H1 (cell line): ENCODE data around the gene GJE1. TPM values are rescaled to one million over a fixed set of nuclear protein-coding genes. Genes with fewer than 3 reads are reported as not detected.

Source experiments
- CTCF ChIA-PET: fragments of 300-600 bp; sonication (Branson Sonifier 250); formaldehyde crosslinking; loops from one replicate; lab custom pipeline; 2021; ENCODE audit not compliant: partially characterized antibody; lab: Charles Lee
- POLR2A ChIA-PET: fragments of 300-600 bp; sonication (Branson Sonifier 250); formaldehyde crosslinking; loops from one replicate; lab custom pipeline; 2021; ENCODE audit warnings: inconsistent platforms; ENCODE audit not compliant: partially characterized antibody; lab: Charles Lee
- DNase-seq, 2 experiments: peaks; one replicate each; pipeline versions ENCODE4 v3.0.0 to v3.0.0-alpha.2; 2010 to 2022; ENCODE audit warnings: low spot score in 2 of 2, low read depth in 1 of 2, mixed read lengths in 1 of 2
- FAIRE-seq: peaks from 2 replicates; lab custom pipeline; 2011; peaks lifted over from hg19 to GRCh38; lab: Jason Lieb, UNC
- H2AFZ ChIP-seq: 2 replicates; pipeline ENCODE4 v1.8.1; 2012; ENCODE audit warnings: low read length, inconsistent platforms
- H2AK5ac ChIP-seq: 2 replicates; pipeline ENCODE4 v1.6.1; 2013; ENCODE audit warnings: low read depth, low read length
- H2BK120ac ChIP-seq: replicated peaks from 2 replicates; pipeline ENCODE3; 2013; ENCODE audit warnings: low read depth, low read length, inconsistent platforms
- H2BK12ac ChIP-seq: 2 replicates; pipeline ENCODE4 v1.6.1; 2013; ENCODE audit warnings: low read depth, low read length
- H2BK15ac ChIP-seq: 2 replicates; pipeline ENCODE4 v1.6.1; 2013; ENCODE audit warnings: low read length
- H2BK20ac ChIP-seq: 2 replicates; pipeline ENCODE4 v1.6.1; 2013; ENCODE audit warnings: low read length
- H2BK5ac ChIP-seq: 2 replicates; pipeline ENCODE4 v1.6.1; 2013; ENCODE audit warnings: low read depth, low read length
- H3K14ac ChIP-seq: 2 replicates; pipeline ENCODE4 v1.6.1; 2013; ENCODE audit warnings: inconsistent platforms; ENCODE audit not compliant: insufficient read length
- H3K18ac ChIP-seq: 2 replicates; pipeline ENCODE4 v1.6.1; 2013; ENCODE audit warnings: low read length; ENCODE audit errors: extremely low read depth
- H3K23ac ChIP-seq: 2 replicates; pipeline ENCODE4 v1.6.1; 2013; ENCODE audit warnings: inconsistent platforms; ENCODE audit not compliant: insufficient read length
- H3K23me2 ChIP-seq: 2 replicates; pipeline ENCODE4 v1.6.1; 2013; ENCODE audit warnings: low read depth, low read length
- H3K27ac ChIP-seq: 2 replicates; pipeline ENCODE4 v1.6.1; 2011; ENCODE audit warnings: low read depth, low read length, inconsistent platforms
- H3K27me3 ChIP-seq, 4 experiments: replicated peaks in 1 of 4; 1 replicate in 1 of 4; 2 replicates in 3 of 4; pipeline versions ENCODE4 v1.6.1 to v1.8.1; 2011 to 2013; ENCODE audit warnings: low read length in 3 of 4, mild to moderate bottlenecking in 3 of 4, inconsistent platforms in 2 of 4, mixed read lengths in 2 of 4, moderate library complexity in 1 of 4; ENCODE audit not compliant: control insufficient read depth in 3 of 4, insufficient read depth in 3 of 4; ENCODE audit errors: extremely low read depth in 1 of 4
- H3K36me3 ChIP-seq, 4 experiments: 2 replicates each; pipeline versions ENCODE4 v1.6.1 to v1.8.1; 2011 to 2013; ENCODE audit warnings: mild to moderate bottlenecking in 4 of 4, low read length in 3 of 4, moderate library complexity in 2 of 4, control low read depth in 1 of 4, inconsistent platforms in 1 of 4; ENCODE audit not compliant: insufficient read depth in 4 of 4, control insufficient read depth in 2 of 4
- H3K4ac ChIP-seq: replicated peaks from 2 replicates; pipeline ENCODE3; 2013; ENCODE audit warnings: low read length, low read depth, mixed read lengths, inconsistent platforms; ENCODE audit not compliant: insufficient read length
- H3K4me1 ChIP-seq, 4 experiments: replicated peaks in 1 of 4; 1 replicate in 1 of 4; 2 replicates in 3 of 4; pipeline versions ENCODE4 v1.6.1 to v1.8.1; 2011 to 2013; ENCODE audit warnings: low read length in 3 of 4, inconsistent platforms in 2 of 4, mixed read lengths in 1 of 4; ENCODE audit not compliant: insufficient read depth in 4 of 4, control insufficient read depth in 3 of 4
- H3K4me2 ChIP-seq, 2 experiments: 2 replicates each; pipeline versions ENCODE4 v1.6.1 to v1.8.1; 2011 to 2013; ENCODE audit warnings: low read depth in 2 of 2, low read length in 2 of 2, control low read depth in 1 of 2, inconsistent platforms in 1 of 2, mild to moderate bottlenecking in 1 of 2; ENCODE audit not compliant: insufficient read depth in 1 of 2
- H3K4me3 ChIP-seq, 4 experiments: fragments of 200-600, 300-600 bp in 1 of 4; sonication (generic), shearing (Covaris generic), sonication (Bioruptor Twin) in 1 of 4; 2 replicates each; pipeline versions ENCODE4 v1.5.1 to v1.8.1; 2011 to 2016; ENCODE audit warnings: low read length in 4 of 4, low read depth in 3 of 4, control low read depth in 2 of 4, inconsistent platforms in 2 of 4, mild to moderate bottlenecking in 2 of 4, mixed read lengths in 1 of 4, moderate library complexity in 1 of 4; ENCODE audit not compliant: insufficient read depth in 2 of 4; ENCODE audit errors: extremely low read depth in 1 of 4
- H3K56ac ChIP-seq: replicated peaks from 2 replicates; pipeline ENCODE3; 2013; ENCODE audit warnings: low read depth, mild to moderate bottlenecking, mixed read lengths, low read length, inconsistent platforms; ENCODE audit not compliant: insufficient read length
- H3K79me1 ChIP-seq: 2 replicates; pipeline ENCODE4 v1.6.1; 2013; ENCODE audit warnings: low read depth, low read length, control low read depth
- H3K79me2 ChIP-seq, 2 experiments: 2 replicates each; pipeline versions ENCODE4 v1.6.1 to v1.8.1; 2012 to 2013; ENCODE audit warnings: low read length in 2 of 2, mild to moderate bottlenecking in 2 of 2, inconsistent platforms in 1 of 2; ENCODE audit not compliant: insufficient read depth in 2 of 2, control insufficient read depth in 1 of 2
- H3K9ac ChIP-seq, 4 experiments: replicated peaks in 1 of 4; 1 replicate in 1 of 4; 2 replicates in 3 of 4; pipeline versions ENCODE4 v1.6.1 to v1.8.1; 2011 to 2013; ENCODE audit warnings: low read depth in 3 of 4, low read length in 3 of 4, control low read depth in 2 of 4, mild to moderate bottlenecking in 2 of 4, moderate library complexity in 2 of 4, inconsistent platforms in 1 of 4; ENCODE audit errors: extremely low read depth in 1 of 4
- H3K9me3 ChIP-seq, 2 experiments: 2 replicates each; pipeline versions ENCODE4 v1.6.1 to v1.8.1; 2012 to 2013; ENCODE audit warnings: mild to moderate bottlenecking in 2 of 2, moderate library complexity in 2 of 2, control low read depth in 1 of 2, inconsistent platforms in 1 of 2, low read depth in 1 of 2, low read length in 1 of 2, mixed read lengths in 1 of 2; ENCODE audit not compliant: insufficient read depth in 2 of 2
- H4K20me1 ChIP-seq, 2 experiments: replicated peaks in 1 of 2; 2 replicates each; pipeline versions ENCODE3 to v1.8.1; 2011 to 2013; ENCODE audit warnings: inconsistent platforms in 2 of 2, low read length in 2 of 2, mild to moderate bottlenecking in 1 of 2; ENCODE audit not compliant: insufficient read depth in 2 of 2, control insufficient read depth in 1 of 2
- H4K5ac ChIP-seq: 2 replicates; pipeline ENCODE4 v1.6.1; 2013; ENCODE audit warnings: low read length, low read depth, mixed read lengths, inconsistent platforms; ENCODE audit not compliant: insufficient read length
- H4K8ac ChIP-seq: 2 replicates; pipeline ENCODE4 v1.8.0; 2013; ENCODE audit warnings: mild to moderate bottlenecking, moderate library complexity, low read length, inconsistent platforms; ENCODE audit not compliant: insufficient read depth; ENCODE audit errors: extremely low read depth
- H4K91ac ChIP-seq: replicated peaks from 2 replicates; pipeline ENCODE3; 2013; ENCODE audit warnings: low read length, mixed read lengths, inconsistent platforms; ENCODE audit not compliant: insufficient read length
- BCL11A ChIP-seq, 2 experiments: IDR thresholded peaks; one replicate each; pipeline ENCODE4 v1.6.1; 2011; ENCODE audit warnings: low read depth in 2 of 2, low read length in 2 of 2, mild to moderate bottlenecking in 2 of 2
- BRCA1 ChIP-seq: IDR thresholded peaks from 2 replicates; pipeline ENCODE4 v1.6.1; 2012; ENCODE audit warnings: low read depth, low read length, improper control_type of control experiment
- CEBPB ChIP-seq: IDR thresholded peaks from 2 replicates; pipeline ENCODE4 v1.6.1; 2012; ENCODE audit warnings: low read depth, low read length
- CHD1 ChIP-seq: IDR thresholded peaks from 2 replicates; pipeline ENCODE4 v1.6.1; 2012; ENCODE audit warnings: low read depth, low read length, improper control_type of control experiment
- CTBP2 ChIP-seq: IDR thresholded peaks from 2 replicates; pipeline ENCODE4 v1.7.0; 2011; ENCODE audit warnings: borderline replicate concordance, mild to moderate bottlenecking, moderate library complexity, mixed read lengths, low read length; ENCODE audit not compliant: insufficient read depth, insufficient read length
- HDAC2 ChIP-seq, 2 experiments: fragments of 300-600 bp in 1 of 2; sonication (generic) in 1 of 2; IDR thresholded peaks; 2 replicates each; pipeline ENCODE4 v1.6.1; 2011 to 2012; ENCODE audit warnings: low read depth in 2 of 2, low read length in 2 of 2, mild to moderate bottlenecking in 2 of 2, moderate library complexity in 2 of 2, borderline replicate concordance in 1 of 2, inconsistent platforms in 1 of 2
- JUN ChIP-seq: IDR thresholded peaks from 2 replicates; pipeline ENCODE4 v1.6.1; 2011; ENCODE audit warnings: low read depth, mild to moderate bottlenecking, improper control_type of control experiment, low read length
- MAFK ChIP-seq: IDR thresholded peaks from 2 replicates; pipeline ENCODE4 v1.6.1; 2012; ENCODE audit warnings: low read depth, mild to moderate bottlenecking, improper control_type of control experiment, low read length
- NRF1 ChIP-seq: IDR thresholded peaks from 2 replicates; pipeline ENCODE4 v1.6.1; 2011; ENCODE audit warnings: mild to moderate bottlenecking, low read depth, low read length, improper control_type of control experiment
- RXRA ChIP-seq: IDR thresholded peaks from 2 replicates; pipeline ENCODE4 v1.6.1; 2011; ENCODE audit warnings: low read depth, mild to moderate bottlenecking, low read length, moderate library complexity; ENCODE audit not compliant: insufficient read depth
- SRF ChIP-seq: IDR thresholded peaks from 2 replicates; pipeline ENCODE4 v1.6.1; 2011; ENCODE audit warnings: mild to moderate bottlenecking, low read depth, low read length, moderate library complexity
- ZNF274 ChIP-seq: IDR thresholded peaks from 2 replicates; pipeline ENCODE4 v1.7.0; 2012; ENCODE audit warnings: low read length, borderline replicate concordance; ENCODE audit errors: extremely low read depth
- polyA plus RNA-seq, 7 experiments: library from polyadenylated mRNA; depleted of rRNA in 3 of 7; stranded (reverse) in 5 of 7; unstranded in 2 of 7; fragments of >200 nt in 5 of 7; fragments of 200-250 nt in 2 of 7; gene quantifications; 1 replicate in 5 of 7; 2 replicates in 1 of 7; 4 replicates in 1 of 7; pipeline versions ENCODE4 v1.2.1 to v1.2.3, GENCODE V29; 2011 to 2013; ENCODE audit warnings: missing spikeins in 2 of 7, mixed read lengths in 2 of 7
- total RNA-seq: library from RNA; stranded (reverse); fragmentation: NEBNext Ultra II Directional; extraction: Animal tissue kit (Norgen Biotek cat#: 25700); gene quantifications from 2 replicates; pipeline ENCODE4 v1.2.1, GENCODE V29; 2021
- TF ChIP-seq, protein P1 (sequence below): IDR thresholded peaks from 2 replicates; pipeline ENCODE4 v1.6.1; 2012; ENCODE audit warnings: inconsistent platforms

GJE1 gene
- total and polyA plus RNA-seq, 2 of the 8 experiments (the other 6 are each of a cell fraction or from before 2014, with no cell fraction given): not detected

DNA sequence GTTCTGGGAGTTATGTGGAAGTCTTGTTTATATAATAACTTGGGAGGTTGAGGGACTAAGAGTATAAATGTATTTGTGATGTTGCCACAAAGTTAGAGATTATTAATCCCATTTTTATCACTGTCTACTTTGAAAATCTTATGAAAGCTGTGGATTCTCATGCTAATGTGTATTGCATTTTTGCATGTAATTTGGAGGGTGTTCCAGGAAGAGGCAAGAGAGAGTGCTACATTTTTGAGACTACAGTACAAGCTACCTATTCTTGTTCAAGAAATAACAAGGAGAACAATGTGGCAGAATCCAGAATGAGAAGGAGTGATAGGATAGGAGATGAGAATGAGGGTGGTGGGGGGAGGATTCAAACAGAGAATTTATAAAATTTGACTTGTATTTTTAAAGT is 49.3 kb downstream of the GJE1 start:
- Histone ChIP-seq H3K23ac (no peak overlapping the region), H4K91ac (no peak overlapping the region), H4K20me1 (no peaks in the 10 kb centered on the region), H3K27me3 (no peaks in the 10 kb centered on the region), H3K79me1 (no peaks in the 10 kb centered on the region), H3K36me3 (no peaks in the 10 kb centered on the region; a peak in 2 of 8 replicates), H3K27ac (no peak overlapping the region), H3K9me3 (no peaks in the 10 kb centered on the region), H3K4ac (no peak overlapping the region), H3K9ac (no peak overlapping the region), H4K8ac (no peak overlapping the region), H3K4me1 (no peaks in the 10 kb centered on the region), H2BK20ac (no peak overlapping the region), H3K4me2 (no peak overlapping the region), H3K56ac (no peak overlapping the region), H2BK15ac (no peak overlapping the region), H3K4me3 (no peak overlapping the region), H2AFZ (no peak overlapping the region), H2BK120ac (no peak overlapping the region), H2BK5ac (no peak overlapping the region), H4K5ac (no peak overlapping the region), H3K23me2 (no peaks in the 10 kb centered on the region), H3K79me2 (no peaks in the 10 kb centered on the region), H3K14ac (no peak overlapping the region), H3K18ac (no peak overlapping the region), H2BK12ac (no peak overlapping the region), H2AK5ac (no peak overlapping the region)
- no peak for TF ChIP-seq RXRA
- TF ChIP-seq CEBPB: no peak
- no peak for TF ChIP-seq HDAC2 (IDR thresholded peaks at IDR 0.05; ENCODE audit: borderline replicate concordance in 1 of 2, low read depth in 2 of 2, low read length in 2 of 2)
- no peak for TF ChIP-seq ZNF274
- no peak for TF ChIP-seq CHD1
- no peak for TF ChIP-seq BRCA1
- TF ChIP-seq JUN: no peak
- no peak for TF ChIP-seq CTBP2
- TF ChIP-seq BCL11A (IDR thresholded peaks at IDR 0.05; ENCODE audit: low read depth in 2 of 2, low read length in 2 of 2): no peak
- TF ChIP-seq NRF1: no peak
- TF ChIP-seq, protein P1, sequence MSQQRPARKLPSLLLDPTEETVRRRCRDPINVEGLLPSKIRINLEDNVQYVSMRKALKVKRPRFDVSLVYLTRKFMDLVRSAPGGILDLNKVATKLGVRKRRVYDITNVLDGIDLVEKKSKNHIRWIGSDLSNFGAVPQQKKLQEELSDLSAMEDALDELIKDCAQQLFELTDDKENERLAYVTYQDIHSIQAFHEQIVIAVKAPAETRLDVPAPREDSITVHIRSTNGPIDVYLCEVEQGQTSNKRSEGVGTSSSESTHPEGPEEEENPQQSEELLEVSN: no peak
- no peak for TF ChIP-seq MAFK
- no peak for TF ChIP-seq SRF
- POLR2A ChIA-PET: no interaction called here
- FAIRE-seq: no peak
- CTCF ChIA-PET: no interaction called here
- DNase-seq: no peak
